SK-N-SH (cell line): ENCODE results near the gene SHANK2. TPM values are rescaled to one million over a fixed set of nuclear protein-coding genes. Genes with fewer than 3 reads are reported as not detected.

Experiments
- CTCF ChIA-PET: fragments of 300-600, 350-600 bp; formaldehyde crosslinking; extraction: SDS; loops from one replicate; lab custom pipeline; 2021; lab: Yijun Ruan, JAX
- POLR2A ChIA-PET: fragments of 350-600 bp; sonication (Branson Sonifier 250); formaldehyde crosslinking; extraction: SDS; loops from one replicate; lab custom pipeline; 2020; ENCODE audit warnings: antibody characterized with exemption, inconsistent platforms; lab: Yijun Ruan, JAX
- DNase-seq: peaks from one replicate; pipeline ENCODE4 v3.0.0; 2012
- H2AFZ ChIP-seq: fragments of 200-600 bp; sonication (generic); 2 replicates; pipeline ENCODE4 v1.8.1; 2016; ENCODE audit warnings: antibody characterized with exemption, mild to moderate bottlenecking, low read depth
- H3F3A ChIP-seq: fragments of 200-600 bp; sonication (generic); replicated peaks from 2 replicates; pipeline ENCODE3; 2016; ENCODE audit warnings: antibody characterized with exemption, mild to moderate bottlenecking; ENCODE audit not compliant: insufficient read depth
- H3K27ac ChIP-seq, 2 experiments: fragments of 200-500 bp in 1 of 2; fragments of 200-600 bp in 1 of 2; sonication (Bioruptor generic) in 1 of 2; sonication (generic), shearing (Covaris generic) in 1 of 2; 2 replicates each; pipeline versions ENCODE4 v1.5.1 to v1.6.1; 2014 to 2016; ENCODE audit warnings: low read depth in 2 of 2, inconsistent platforms in 1 of 2, low read length in 1 of 2, mild to moderate bottlenecking in 1 of 2, mixed read lengths in 1 of 2
- H3K27me3 ChIP-seq: fragments of 200-600 bp; sonication (generic), shearing (Covaris generic); 2 replicates; pipeline ENCODE4 v1.6.1; 2016; ENCODE audit warnings: mixed run types; ENCODE audit not compliant: insufficient read depth
- H3K36me3 ChIP-seq, 2 experiments: fragments of 200-500 bp in 1 of 2; fragments of 200-600 bp in 1 of 2; sonication (Bioruptor generic) in 1 of 2; sonication (generic) in 1 of 2; replicated peaks in 1 of 2; 2 replicates each; pipeline versions ENCODE3 to v1.5.1; 2014 to 2016; ENCODE audit warnings: low read length in 1 of 2, mild to moderate bottlenecking in 1 of 2; ENCODE audit not compliant: insufficient read depth in 2 of 2, control insufficient read depth in 1 of 2
- H3K4me1 ChIP-seq, 2 experiments: fragments of 200-500 bp in 1 of 2; fragments of 200-600 bp in 1 of 2; sonication (Bioruptor generic) in 1 of 2; sonication (generic), shearing (Covaris generic) in 1 of 2; 2 replicates each; pipeline versions ENCODE4 v1.5.1 to v1.6.1; 2014 to 2016; ENCODE audit warnings: low read depth in 1 of 2, low read length in 1 of 2, mixed run types in 1 of 2; ENCODE audit not compliant: insufficient read depth in 2 of 2, control insufficient read depth in 1 of 2
- H3K4me2 ChIP-seq: fragments of 200-600 bp; sonication (generic), shearing (Covaris generic); 2 replicates; pipeline ENCODE4 v1.6.1; 2017; ENCODE audit warnings: mixed run types
- H3K4me3 ChIP-seq, 2 experiments: fragments of 200-500 bp in 1 of 2; fragments of 200-600 bp in 1 of 2; sonication (Bioruptor generic) in 1 of 2; sonication (generic), shearing (Covaris generic) in 1 of 2; 2 replicates each; pipeline versions ENCODE4 v1.5.1 to v1.8.1; 2014 to 2016; ENCODE audit warnings: low read depth in 2 of 2, inconsistent platforms in 1 of 2, low read length in 1 of 2, mild to moderate bottlenecking in 1 of 2, mixed read lengths in 1 of 2, moderate library complexity in 1 of 2
- H3K79me2 ChIP-seq: fragments of 200-600 bp; sonication (generic); 2 replicates; pipeline ENCODE4 v1.8.1; 2017; ENCODE audit warnings: mild to moderate bottlenecking; ENCODE audit not compliant: insufficient read depth
- H3K9ac ChIP-seq: fragments of 200-600 bp; sonication (generic); 2 replicates; pipeline ENCODE4 v1.6.1; 2017; ENCODE audit warnings: mixed run types
- H3K9me2 ChIP-seq: fragments of 200-600 bp; sonication (generic); 2 replicates; pipeline ENCODE4 v1.6.1; 2017; ENCODE audit warnings: mixed run types
- H3K9me3 ChIP-seq: fragments of 200-600 bp; sonication (generic); 2 replicates; pipeline ENCODE4 v1.6.1; 2017; ENCODE audit warnings: mixed run types, mild to moderate bottlenecking, moderate library complexity
- H4K20me1 ChIP-seq: fragments of 200-600 bp; sonication (generic); 2 replicates; pipeline ENCODE4 v1.6.1; 2017; ENCODE audit warnings: mild to moderate bottlenecking, mixed run types; ENCODE audit not compliant: insufficient read depth
- CHD2 ChIP-seq: fragments of 150-350 bp; IDR thresholded peaks from 2 replicates; pipeline ENCODE4 v1.6.1; 2018; ENCODE audit warnings: low read length; ENCODE audit not compliant: partially characterized antibody
- ELF1 ChIP-seq: IDR thresholded peaks from 2 replicates; pipeline ENCODE4 v1.4.0; 2012
- EZH2phosphoT487 ChIP-seq: fragments of 200-600 bp; sonication (generic); IDR thresholded peaks from 2 replicates; pipeline ENCODE4 v1.6.1; 2017; ENCODE audit warnings: low read depth, mixed run types, mild to moderate bottlenecking, antibody characterized with exemption, moderate library complexity, borderline replicate concordance
- FOXM1 ChIP-seq: IDR thresholded peaks from 2 replicates; pipeline ENCODE4 v1.4.0; 2012; ENCODE audit warnings: low read depth, mild to moderate bottlenecking
- JUND ChIP-seq: IDR thresholded peaks from 2 replicates; pipeline ENCODE4 v1.4.0; 2012
- MEF2A ChIP-seq: IDR thresholded peaks from 2 replicates; pipeline ENCODE4 v1.4.0; 2012; ENCODE audit warnings: low read depth, borderline replicate concordance
- NFIC ChIP-seq: IDR thresholded peaks from 2 replicates; pipeline ENCODE4 v1.4.0; 2012; ENCODE audit warnings: borderline replicate concordance
- NRF1 ChIP-seq: IDR thresholded peaks from 2 replicates; pipeline ENCODE4 v1.6.1; 2012; ENCODE audit warnings: low read depth, mild to moderate bottlenecking, low read length
- RXRA ChIP-seq: IDR thresholded peaks from 2 replicates; pipeline ENCODE4 v1.4.0; 2012; ENCODE audit warnings: low read depth, mild to moderate bottlenecking, borderline replicate concordance
- SIN3A ChIP-seq: IDR thresholded peaks from 2 replicates; pipeline ENCODE4 v1.6.1; 2012; ENCODE audit warnings: low read depth, mild to moderate bottlenecking, low read length, moderate library complexity, borderline replicate concordance
- TCF12 ChIP-seq: IDR thresholded peaks from 2 replicates; pipeline ENCODE4 v1.4.0; 2012
- WGBS: methylation state at CpG from one replicate; pipeline ENCODE4 v1.1.6; 2017; ENCODE audit warnings: low lambda C conversion rate; 5-methylcytosine and 5-hydroxymethylcytosine counted together
- polyA plus RNA-seq, 3 experiments: library from polyadenylated mRNA; depleted of rRNA; stranded (reverse); fragments of >200 nt; gene quantifications; 2 replicates each; pipeline ENCODE4 v1.2.3, GENCODE V29; 2012
- TF ChIP-seq, protein P1 (sequence below): fragments of 200-600 bp; sonication (generic); IDR thresholded peaks from 2 replicates; pipeline ENCODE4 v1.6.1; 2017; ENCODE audit warnings: antibody characterized with exemption, mild to moderate bottlenecking, moderate library complexity
- TF ChIP-seq, protein P2 (sequence below): IDR thresholded peaks from 2 replicates; pipeline ENCODE4 v1.6.1; 2012; ENCODE audit warnings: mild to moderate bottlenecking, low read depth, low read length, moderate library complexity
- TF ChIP-seq, protein P3 (sequence below): IDR thresholded peaks from 2 replicates; pipeline ENCODE4 v1.4.0; 2012; ENCODE audit warnings: low read depth
- TF ChIP-seq, protein P4 (sequence below): IDR thresholded peaks from 2 replicates; pipeline ENCODE4; 2012
- TF ChIP-seq, protein P5 (sequence below): fragments of 150-350 bp; IDR thresholded peaks from 2 replicates; pipeline ENCODE4 v1.6.1; 2017; ENCODE audit warnings: antibody characterized with exemption, low read length, low read depth, borderline replicate concordance

The SHANK2 gene
- polyA plus RNA-seq, 1 of the 3 experiments (the other 2 are of a cell fraction): under 0.01 TPM

DNA sequence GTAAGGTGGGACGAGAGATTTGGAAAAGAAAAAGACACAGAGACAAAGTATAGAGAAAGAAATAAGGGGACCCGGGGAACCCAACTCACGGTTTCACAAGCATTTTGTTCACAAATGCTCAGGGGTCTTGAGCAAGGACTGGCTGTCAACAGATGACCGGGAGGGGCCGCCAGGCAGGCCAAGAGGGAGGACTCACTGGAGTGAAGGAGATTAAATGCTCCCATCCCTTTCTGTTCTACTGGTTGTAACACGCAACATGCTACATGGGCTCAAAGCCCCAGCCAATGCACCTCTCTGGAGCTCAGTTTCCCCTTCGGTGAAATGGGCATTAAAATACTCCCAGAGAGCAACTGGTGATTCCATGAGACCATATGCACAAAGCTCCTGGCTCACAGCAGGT lies 13.4 kb downstream of the SHANK2 start (continued):
- no peak for TF ChIP-seq CHD2
- TF ChIP-seq, protein P1, sequence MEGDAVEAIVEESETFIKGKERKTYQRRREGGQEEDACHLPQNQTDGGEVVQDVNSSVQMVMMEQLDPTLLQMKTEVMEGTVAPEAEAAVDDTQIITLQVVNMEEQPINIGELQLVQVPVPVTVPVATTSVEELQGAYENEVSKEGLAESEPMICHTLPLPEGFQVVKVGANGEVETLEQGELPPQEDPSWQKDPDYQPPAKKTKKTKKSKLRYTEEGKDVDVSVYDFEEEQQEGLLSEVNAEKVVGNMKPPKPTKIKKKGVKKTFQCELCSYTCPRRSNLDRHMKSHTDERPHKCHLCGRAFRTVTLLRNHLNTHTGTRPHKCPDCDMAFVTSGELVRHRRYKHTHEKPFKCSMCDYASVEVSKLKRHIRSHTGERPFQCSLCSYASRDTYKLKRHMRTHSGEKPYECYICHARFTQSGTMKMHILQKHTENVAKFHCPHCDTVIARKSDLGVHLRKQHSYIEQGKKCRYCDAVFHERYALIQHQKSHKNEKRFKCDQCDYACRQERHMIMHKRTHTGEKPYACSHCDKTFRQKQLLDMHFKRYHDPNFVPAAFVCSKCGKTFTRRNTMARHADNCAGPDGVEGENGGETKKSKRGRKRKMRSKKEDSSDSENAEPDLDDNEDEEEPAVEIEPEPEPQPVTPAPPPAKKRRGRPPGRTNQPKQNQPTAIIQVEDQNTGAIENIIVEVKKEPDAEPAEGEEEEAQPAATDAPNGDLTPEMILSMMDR: no peak
- no peak for TF ChIP-seq FOXM1
- TF ChIP-seq RXRA: no peak
- TF ChIP-seq, protein P2, sequence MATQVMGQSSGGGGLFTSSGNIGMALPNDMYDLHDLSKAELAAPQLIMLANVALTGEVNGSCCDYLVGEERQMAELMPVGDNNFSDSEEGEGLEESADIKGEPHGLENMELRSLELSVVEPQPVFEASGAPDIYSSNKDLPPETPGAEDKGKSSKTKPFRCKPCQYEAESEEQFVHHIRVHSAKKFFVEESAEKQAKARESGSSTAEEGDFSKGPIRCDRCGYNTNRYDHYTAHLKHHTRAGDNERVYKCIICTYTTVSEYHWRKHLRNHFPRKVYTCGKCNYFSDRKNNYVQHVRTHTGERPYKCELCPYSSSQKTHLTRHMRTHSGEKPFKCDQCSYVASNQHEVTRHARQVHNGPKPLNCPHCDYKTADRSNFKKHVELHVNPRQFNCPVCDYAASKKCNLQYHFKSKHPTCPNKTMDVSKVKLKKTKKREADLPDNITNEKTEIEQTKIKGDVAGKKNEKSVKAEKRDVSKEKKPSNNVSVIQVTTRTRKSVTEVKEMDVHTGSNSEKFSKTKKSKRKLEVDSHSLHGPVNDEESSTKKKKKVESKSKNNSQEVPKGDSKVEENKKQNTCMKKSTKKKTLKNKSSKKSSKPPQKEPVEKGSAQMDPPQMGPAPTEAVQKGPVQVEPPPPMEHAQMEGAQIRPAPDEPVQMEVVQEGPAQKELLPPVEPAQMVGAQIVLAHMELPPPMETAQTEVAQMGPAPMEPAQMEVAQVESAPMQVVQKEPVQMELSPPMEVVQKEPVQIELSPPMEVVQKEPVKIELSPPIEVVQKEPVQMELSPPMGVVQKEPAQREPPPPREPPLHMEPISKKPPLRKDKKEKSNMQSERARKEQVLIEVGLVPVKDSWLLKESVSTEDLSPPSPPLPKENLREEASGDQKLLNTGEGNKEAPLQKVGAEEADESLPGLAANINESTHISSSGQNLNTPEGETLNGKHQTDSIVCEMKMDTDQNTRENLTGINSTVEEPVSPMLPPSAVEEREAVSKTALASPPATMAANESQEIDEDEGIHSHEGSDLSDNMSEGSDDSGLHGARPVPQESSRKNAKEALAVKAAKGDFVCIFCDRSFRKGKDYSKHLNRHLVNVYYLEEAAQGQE: no peak
- TF ChIP-seq, protein P3, sequence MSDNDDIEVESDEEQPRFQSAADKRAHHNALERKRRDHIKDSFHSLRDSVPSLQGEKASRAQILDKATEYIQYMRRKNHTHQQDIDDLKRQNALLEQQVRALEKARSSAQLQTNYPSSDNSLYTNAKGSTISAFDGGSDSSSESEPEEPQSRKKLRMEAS: no peak
- TF ChIP-seq SIN3A: no peak
- TF ChIP-seq NRF1: no peak
- no peak for TF ChIP-seq TCF12

DNA sequence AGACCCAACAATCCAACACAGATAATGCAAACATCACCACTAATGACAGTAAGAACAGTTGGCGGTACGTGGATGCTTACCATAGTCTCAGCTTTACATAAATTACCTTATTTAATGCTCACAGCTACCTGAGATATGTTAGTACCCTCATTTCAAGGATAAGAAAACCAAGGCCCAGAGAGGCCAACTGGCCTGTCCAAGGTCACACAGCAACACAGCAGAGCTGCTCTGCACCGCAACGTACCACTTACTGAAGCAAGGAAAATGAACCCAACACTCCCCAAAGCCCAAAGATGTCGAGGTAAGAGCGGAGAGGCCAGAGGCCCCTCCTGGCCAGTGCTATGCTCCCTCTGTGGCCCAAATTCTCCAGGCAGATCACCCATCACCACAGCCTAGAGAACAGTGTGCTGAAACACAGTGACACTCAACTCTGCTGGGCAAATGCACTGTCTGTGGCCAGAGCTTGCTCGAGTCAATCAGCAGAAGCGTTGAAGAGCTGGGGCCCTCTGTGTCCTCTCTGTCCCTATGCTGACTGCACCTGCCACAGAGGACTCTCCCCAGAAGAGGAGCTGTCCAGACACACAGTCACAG lies 14.0 kb downstream of the SHANK2 start:
- POLR2A ChIA-PET: no interaction called here
- TF ChIP-seq NFIC (no peak), JUND (no peak), TCF12 (no peak), NRF1 (no peak), EZH2phosphoT487 (no peak), MEF2A (no peak), ELF1 (no peak)
- TF ChIP-seq, protein P4, sequence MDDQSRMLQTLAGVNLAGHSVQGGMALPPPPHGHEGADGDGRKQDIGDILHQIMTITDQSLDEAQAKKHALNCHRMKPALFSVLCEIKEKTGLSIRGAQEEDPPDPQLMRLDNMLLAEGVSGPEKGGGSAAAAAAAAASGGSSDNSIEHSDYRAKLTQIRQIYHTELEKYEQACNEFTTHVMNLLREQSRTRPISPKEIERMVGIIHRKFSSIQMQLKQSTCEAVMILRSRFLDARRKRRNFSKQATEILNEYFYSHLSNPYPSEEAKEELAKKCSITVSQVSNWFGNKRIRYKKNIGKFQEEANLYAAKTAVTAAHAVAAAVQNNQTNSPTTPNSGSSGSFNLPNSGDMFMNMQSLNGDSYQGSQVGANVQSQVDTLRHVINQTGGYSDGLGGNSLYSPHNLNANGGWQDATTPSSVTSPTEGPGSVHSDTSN: no peak
- TF ChIP-seq, protein P2: no peak
- TF ChIP-seq, protein P5, sequence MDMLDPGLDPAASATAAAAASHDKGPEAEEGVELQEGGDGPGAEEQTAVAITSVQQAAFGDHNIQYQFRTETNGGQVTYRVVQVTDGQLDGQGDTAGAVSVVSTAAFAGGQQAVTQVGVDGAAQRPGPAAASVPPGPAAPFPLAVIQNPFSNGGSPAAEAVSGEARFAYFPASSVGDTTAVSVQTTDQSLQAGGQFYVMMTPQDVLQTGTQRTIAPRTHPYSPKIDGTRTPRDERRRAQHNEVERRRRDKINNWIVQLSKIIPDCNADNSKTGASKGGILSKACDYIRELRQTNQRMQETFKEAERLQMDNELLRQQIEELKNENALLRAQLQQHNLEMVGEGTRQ: no peak
- TF ChIP-seq, protein P3: no peak
- TF ChIP-seq, all 33 proteins: peak for 0
- no peaks in the 10 kb centered on the region for H3K9me2 ChIP-seq
- 56% methylated on average over 7 of the region's 8 CpGs for WGBS
- H2AFZ ChIP-seq: no peak overlapping the region
- H3K79me2 ChIP-seq: no peaks in the 10 kb centered on the region
- H3K9ac ChIP-seq: no peak overlapping the region
- H4K20me1 ChIP-seq: no peaks in the 10 kb centered on the region
- DNase-seq: no peak
- CTCF ChIA-PET: interaction anchor here (0.5 to 4.3 kb wide), 3 partner anchors 14 to 157 kb away, joined by 3 to 22 read pairs (median 3); partner anchors contain the start of gene SHANK2
- H3K4me1 ChIP-seq: no peaks in the 10 kb centered on the region
- no peaks in the 10 kb centered on the region for H3K9me3 ChIP-seq
- no peaks in the 10 kb centered on the region for H3K27me3 ChIP-seq
- H3F3A ChIP-seq: no peaks in the 10 kb centered on the region
- H3K4me3 ChIP-seq: no peak overlapping the region
- no peaks in the 10 kb centered on the region for H3K36me3 ChIP-seq
- no peak overlapping the region for H3K27ac ChIP-seq
- no peak overlapping the region for H3K4me2 ChIP-seq
